NT2/D1 (cell line): ENCODE results near the gene STRIP2.

Experiments used
- SUZ12 ChIP-seq: IDR thresholded peaks from 2 replicates; pipeline ENCODE4 v1.6.1; 2011; ENCODE audit not compliant: insufficient read length, insufficient read depth; ENCODE audit errors: extremely low read depth
- YY1 ChIP-seq: IDR thresholded peaks from 2 replicates; pipeline ENCODE4 v1.6.1; 2011; ENCODE audit not compliant: insufficient read length, insufficient read depth
- ZNF274 ChIP-seq: IDR thresholded peaks from 2 replicates; pipeline ENCODE4 v1.6.1; 2011; ENCODE audit warnings: mild to moderate bottlenecking, low read depth, low read length

DNA sequence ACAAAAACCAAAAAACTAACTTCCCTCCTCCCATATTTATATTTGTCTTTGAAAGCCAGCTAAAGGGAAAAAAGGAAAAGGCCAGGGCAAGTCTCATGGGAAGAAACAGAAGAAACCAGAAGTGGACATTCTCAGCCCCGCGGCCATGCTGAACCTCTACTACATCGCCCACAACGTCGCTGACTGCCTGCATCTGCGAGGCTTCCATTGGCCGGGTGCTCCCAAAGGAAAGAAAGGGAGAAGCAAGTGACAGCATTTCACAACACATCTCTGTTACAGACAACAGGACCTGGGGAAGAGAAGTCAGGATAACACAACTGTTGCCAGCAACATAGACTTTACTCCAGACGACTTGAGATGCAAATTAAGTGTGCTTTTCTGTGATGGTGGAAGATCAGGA, 78.0 kb downstream of the STRIP2 start:
- TF ChIP-seq SUZ12: no peak
- TF ChIP-seq ZNF274: no peak
- TF ChIP-seq YY1: no peak
